H54 (cell line): ENCODE measurements around the gene SLC43A2.

Experiments used
- DNase-seq: peaks from one replicate; pipeline ENCODE4 v3.0.0; 2011; ENCODE audit warnings: low spot score, mixed read lengths; ENCODE audit not compliant: insufficient read length
- FAIRE-seq: peaks from 3 replicates; lab custom pipeline; 2011; peaks lifted over from hg19 to GRCh38; lab: Jason Lieb, UNC
- POLR2A ChIP-seq: IDR thresholded peaks from 2 replicates; pipeline ENCODE4 v1.6.1; 2011; ENCODE audit warnings: low read depth, mild to moderate bottlenecking, low read length

Gene SLC43A2

DNA sequence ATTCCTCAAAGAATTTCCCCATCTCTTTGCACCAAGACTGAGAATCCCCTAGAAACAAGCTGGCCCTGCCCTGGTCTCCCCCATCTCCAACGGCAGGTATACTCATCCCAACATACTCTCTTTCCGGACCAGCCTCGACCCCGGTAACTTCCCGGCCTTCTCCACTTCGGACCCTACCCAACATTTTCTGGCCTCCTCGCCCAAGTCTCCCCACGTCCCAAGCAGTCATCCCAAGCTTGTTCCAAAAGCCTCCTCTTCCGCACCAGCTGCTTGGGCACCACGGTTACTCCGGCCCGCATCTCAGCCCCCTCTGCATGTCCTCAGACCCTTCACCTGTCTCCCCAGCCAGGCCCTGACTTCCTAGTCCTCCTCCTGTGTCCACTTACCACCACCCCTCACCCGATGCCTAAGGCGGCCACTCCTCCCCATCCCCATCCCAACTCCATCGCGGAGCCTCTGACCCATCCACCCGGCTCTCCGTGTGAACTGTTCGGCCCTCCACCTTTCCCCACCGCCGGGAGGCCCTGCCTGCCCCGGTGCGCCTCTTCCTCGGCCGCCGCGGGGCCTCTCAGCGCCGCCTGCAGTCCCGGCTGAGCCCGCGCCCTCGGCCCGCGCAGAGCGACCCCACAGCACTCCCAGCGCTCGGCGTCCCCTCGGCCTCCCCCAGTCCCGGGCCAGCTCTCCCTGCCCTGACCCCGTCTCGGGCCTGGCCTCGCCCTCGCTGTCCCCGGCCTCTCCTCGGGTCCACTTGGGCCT is 67.0 kb downstream of the SLC43A2 start:
- FAIRE-seq, result no peak
- DNase-seq, result no peak
- no peak for TF ChIP-seq POLR2A

DNA sequence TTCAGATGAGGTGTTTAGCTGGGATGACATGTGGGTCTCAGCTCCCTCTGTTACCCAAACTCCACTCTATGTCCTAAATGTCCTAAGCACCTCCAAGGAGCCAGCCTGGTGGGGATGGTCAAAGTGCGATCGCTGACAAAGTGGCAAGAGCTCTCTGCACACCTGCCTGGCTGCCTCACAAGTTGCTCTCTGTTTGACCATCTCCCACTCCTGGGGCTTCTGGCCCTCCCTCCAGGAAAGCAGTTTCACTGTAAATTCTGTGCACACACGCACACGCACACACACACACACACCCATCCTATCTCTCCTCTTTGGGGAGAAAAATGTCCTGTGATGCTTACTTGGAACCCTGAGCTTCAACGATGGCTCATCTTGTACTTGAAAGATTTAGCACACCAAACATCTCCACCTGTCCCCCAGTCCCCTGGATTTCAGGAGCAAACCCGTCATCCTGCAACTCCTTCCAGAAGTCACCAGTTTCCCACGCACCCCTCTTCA is 67.7 kb downstream of the SLC43A2 start:
- TF ChIP-seq POLR2A, result no peak

DNA sequence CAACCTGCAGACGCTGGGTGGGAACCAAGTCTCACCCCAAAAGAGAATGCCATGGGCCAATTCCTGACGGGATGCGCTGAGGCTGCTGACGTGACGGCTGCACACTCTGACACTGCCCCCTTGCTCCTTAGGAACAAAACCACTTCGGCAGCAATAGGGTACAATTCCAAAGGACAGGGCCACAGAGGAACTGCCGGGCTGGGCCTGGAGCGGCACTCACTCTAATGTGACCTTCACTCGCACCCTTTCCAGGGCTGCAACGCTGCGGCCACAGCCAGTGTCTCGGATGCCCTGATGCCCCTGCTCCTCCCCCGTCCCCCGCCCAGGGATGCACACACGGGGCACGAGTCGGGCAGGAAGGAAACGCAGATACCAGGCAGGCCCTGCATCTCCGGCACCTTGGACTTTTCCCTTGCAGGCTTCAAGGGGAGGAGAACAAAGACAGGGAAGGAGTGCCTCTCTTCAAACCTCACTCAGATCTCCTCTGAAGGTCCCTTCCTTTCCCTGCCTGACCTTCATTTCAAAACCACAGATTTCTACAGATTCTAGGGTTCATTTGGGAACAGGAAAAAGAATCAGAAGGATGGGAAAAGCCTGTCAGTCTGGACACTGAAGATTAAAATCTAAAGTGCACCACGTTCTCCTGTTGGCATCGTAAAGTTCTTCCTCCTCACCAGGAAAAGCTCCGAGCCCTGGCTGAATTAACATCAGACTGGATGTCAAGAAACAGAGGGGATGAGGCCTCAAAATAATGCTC is 68.4 kb downstream of the SLC43A2 start:
- FAIRE-seq, result no peak
- DNase-seq, result no peak
- no peak for TF ChIP-seq POLR2A

More for the DNA sequence above, 67.7 kb downstream of the SLC43A2 start:
- FAIRE-seq (no peak), DNase-seq (no peak)

DNA sequence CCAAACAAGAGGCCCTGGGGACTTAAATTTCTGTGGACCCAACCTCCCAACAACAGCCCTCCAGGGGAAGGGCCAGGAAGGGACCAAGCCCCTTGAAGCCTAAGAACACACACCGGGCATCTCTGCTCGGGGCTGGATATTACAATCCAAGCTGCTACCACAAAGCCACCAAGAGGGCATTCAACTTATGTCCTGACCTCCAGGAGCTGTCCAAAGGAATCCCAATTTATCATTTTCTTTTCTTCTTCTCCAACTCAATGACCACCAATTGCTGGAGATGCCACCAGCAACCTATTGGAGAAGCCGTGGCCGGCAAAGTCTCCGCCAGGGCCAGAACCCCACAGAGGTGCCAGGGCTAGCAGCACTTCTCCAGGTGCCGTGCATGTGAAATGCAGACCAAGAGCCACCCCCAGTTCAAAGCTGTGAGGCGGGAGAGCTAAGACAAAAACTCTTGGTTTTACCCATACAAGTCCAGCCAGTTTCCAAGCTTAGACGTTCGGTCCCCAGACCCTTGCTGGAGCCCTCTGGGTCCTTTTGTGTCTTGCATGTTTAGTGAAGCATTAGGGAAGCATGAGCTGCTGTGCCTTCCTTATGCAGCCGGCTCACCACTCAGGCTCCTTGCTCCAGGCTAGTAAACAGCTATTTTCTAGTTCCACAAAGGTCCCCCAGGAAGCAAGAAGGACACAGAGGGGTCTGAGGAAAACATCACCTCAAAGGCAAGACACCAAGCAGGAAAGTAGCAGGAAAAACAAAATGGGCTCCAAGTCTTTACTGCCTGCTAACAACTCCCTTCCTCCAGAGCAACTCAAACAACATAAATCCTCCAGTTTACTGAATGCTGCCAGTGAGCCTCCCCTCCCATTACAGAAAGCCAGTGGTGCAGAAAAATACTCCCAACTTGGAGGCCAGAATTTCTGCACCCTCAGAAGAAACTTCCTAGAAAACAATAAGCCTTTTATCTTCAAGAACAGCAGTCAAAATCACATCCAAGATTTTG is 69.3 kb downstream of the SLC43A2 start:
- DNase-seq (no peak), FAIRE-seq (no peak)
- no peak for TF ChIP-seq POLR2A

DNA sequence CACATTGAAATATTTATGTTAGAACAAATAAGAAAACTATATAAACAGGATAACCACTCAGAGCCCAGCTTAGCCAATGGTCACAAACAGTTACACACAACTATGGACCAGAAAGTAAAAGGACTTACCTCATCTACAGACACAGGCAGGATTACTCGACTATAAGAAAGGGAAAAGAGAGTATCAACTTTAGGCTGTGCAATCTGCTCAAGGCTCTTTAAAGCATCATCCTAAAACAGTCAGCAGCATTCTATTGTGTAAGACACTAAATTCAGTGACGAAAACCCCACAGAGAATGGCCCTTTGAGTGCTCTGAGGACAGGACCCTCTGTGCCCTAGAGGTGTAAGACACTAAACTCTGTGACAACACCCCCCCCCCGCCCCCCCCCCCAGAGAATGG is 70.2 kb downstream of the SLC43A2 start:
- FAIRE-seq (no peak), DNase-seq (no peak)
- no peak for TF ChIP-seq POLR2A

DNA sequence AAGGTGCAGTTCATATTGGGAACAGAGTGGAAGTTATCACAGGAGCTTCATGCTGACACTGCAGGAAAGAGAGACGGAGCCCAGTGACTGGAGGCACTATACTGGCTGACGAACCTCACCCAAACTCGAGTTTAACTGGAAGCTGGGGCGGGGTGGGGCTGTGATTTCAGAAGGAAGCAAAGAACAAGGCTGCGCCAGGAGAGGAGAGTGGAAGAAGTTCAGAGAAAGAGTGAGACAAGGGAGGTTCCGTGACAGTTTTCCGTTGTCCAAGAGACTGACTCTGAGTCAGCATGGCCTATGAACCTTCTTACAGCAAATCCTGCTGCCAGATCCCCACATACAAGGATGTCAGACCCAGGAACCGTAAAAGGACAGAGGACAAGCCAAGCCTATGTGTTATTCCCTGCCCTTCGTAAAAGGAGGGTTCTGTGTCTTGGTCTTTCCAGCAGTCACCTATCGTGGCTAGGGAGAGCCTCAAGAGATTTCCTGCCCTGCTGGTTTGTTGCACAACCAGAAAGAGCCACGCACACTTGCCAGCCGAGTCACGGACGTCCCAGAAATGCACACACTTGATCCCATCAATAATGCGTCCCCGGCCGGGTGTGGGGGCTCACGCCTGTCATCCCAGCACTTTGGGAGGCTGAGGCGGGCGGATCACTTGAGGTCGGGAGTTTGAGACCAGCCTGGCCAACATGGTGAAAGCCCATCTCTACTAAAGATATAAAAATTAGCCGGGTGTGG is 71.1 kb downstream of the SLC43A2 start:
- no peak for DNase-seq

DNA sequence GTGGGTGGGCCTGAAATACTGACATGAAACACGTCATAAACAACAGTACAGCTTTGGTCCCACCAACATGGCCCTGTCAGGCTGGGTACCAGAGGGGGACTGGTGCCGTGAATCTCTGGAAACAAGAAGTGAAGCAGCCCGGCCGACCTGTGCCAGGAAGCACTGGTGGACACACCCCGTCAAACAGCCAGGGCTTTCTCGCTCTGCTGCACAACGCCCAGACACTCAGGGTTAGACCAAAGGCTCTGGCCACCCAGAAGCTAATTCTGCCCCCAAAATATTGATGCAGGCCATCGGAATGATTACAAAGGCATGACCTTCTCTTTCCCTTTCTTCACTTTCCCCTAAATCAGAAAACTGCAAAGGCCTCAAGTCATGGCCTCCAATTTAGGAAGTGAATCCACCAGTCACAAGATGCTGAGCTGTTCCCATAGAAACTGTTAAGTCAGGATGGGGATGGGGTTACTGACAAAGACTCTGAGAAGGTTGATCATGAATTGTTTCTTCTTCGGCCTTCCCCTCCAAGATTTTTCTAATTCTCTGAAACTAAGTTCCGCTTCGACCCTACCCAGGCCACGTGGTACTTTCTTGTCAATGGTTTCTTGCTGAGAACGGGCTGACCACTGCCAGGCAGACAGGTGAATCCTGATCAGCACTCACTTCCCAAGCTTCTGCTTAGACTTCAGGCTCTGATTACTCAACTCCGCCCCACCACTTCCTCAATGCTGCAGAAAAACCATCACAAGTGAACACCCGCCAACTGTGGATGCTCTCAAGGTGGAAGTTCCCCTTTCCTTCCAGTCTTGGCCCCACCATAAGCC is 72.8 kb downstream of the SLC43A2 start:
- DNase-seq, result no peak
- FAIRE-seq, result no peak
- TF ChIP-seq POLR2A, result no peak

More for the DNA sequence above, 71.1 kb downstream of the SLC43A2 start:
- TF ChIP-seq POLR2A, result no peak
- no peak for FAIRE-seq

DNA sequence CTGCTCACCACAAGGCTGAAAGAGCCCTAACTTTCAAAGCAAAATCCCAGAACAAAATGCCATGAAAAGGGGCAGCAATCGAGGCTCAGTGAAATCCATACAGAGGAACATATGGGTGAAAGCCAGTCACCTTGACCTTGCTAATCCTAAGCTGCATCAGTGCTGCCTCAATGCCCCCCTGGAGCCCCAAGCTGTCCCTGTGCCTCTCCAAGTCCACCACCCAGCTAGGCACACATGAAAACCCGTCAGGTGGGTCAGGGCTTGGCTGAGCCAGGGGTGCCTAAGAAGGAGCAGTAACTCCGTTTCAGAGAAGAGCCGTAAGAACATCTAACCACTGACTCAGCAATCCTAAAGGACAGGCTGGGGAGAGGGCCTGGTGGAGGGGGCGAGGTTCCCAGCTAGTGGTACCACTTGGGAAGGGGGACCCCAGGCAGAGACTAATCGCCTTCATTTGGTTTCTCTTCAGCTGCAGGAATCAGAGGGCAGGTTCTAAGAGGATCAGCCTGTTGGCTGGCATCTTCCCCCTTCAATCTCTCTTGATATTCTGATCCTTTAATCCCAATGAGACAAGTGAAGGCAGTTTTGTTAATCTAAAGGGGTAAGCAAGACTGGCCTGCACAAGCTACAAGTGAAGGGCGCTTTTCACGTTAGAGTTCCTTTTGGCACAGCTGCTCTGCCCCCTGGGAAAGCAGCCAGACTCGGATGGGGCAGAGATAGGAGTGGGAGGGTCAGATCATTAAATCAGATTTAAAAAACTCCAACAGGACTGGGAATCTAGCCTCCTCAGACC is 73.7 kb downstream of the SLC43A2 start:
- TF ChIP-seq POLR2A, result no peak
- FAIRE-seq (no peak), DNase-seq (no peak)

DNA sequence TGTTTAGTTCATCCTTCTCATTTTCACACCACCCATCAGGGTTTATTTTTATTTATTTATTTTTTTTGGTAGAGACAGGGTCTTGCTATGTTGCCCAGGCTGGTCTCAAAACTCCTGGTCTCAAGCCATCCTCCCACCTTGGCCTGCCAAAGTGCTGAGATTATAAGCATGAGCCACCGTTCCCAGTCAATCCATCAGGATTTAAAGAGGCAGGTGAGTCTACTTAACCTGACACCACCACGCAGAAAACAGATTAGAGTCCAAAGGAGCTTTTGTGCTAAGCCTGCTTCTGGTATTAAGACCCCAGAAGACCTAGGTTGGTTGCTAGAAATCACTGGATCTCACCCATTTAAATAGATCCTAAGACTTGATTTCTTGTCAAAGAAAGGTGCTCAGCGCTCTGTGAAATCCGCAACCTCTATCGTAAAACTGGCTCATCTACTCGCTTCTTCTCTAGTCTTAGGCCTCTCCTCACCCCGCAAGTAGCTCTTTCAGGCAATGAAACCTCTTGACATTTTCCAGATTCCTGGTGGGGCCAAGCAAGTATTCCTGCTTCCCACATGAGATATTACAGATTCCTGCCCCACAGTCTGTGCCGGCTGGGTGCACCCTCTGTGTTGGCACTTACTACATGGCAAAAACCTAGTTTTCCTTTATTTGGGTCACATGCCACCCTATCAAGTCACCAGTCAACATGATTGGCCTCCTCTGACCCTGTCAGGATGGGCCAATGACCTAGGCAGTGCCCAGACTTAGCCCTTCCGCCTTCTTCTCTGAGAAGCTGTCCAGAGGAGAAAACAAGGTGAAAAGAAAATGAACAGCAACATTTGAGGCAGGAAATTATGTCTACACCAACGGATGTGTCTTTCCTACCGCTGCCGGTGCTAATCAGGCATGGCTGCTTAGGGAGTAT is 75.0 kb downstream of the SLC43A2 start:
- FAIRE-seq (no peak), DNase-seq (no peak)
- TF ChIP-seq POLR2A, result no peak

DNA sequence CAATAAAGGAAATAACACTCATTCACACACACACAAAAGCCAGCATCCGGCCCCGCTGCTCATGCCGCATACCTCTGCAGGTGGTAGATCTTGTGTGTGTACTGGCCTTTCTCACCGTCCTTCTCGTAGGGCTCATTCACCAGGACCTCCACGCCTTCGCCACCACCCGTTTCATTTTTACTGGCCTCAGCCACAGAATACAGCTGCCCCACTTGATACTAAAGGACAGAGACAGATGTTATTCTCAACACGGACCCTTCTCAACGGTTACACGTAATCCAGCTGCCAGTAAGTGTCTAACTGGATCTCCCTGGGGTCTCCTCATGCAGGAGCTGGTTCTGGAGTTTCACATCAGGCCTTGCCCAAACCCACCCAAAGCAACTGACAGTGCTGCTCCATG is 75.7 kb downstream of the SLC43A2 start:
- FAIRE-seq, result no peak
- no peak for DNase-seq
- no peak for TF ChIP-seq POLR2A

DNA sequence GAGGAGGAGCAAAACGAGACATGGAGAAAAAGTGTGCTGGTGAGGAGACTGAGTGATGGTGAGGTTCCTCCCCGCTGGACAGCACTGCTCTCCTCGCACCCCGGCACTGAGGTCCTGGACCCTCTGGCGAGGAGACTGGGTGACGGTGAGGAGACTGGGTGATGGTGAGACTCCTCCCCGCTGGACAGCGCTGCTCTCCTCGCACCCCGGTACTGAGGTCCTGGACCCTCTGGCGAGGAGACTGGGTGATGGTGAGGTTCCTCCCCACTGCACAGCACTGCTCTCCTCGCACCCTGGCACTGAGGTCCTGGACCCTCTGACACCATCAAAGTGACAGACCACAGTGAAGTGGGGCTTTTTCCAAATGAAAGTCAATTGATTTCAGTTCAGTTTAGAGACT is 76.9 kb downstream of the SLC43A2 start:
- DNase-seq, result no peak
- no peak for FAIRE-seq
- TF ChIP-seq POLR2A, result no peak
